Activated CD8-positive, alpha-beta memory T cell treated with anti-CD3 and anti-CD28 coated beads for 48 hours (primary cell): ENCODE measurements around the gene PPP2R5C.
"Not testable (repeated sequence)": the region's sequence is repeated elsewhere in the genome, so short reads cannot be mapped to it uniquely, and the experiment has no call there.

ENCODE experiments used
- DNase-seq, 3 experiments: peaks; one replicate each; pipeline ENCODE4 v3.0.0-alpha.2; 2020; ENCODE audit warnings: low read depth in 2 of 3, low spot score in 2 of 3

PPP2R5C gene

GRCh38 chr14:101963656-101964296, 202.3 kb downstream of the PPP2R5C start:
- no peak for DNase-seq

- peak; percentile 69 to 85 (median 70) for DNase-seq
These were observed 203.0 kb downstream of the PPP2R5C start, which contains the start of gene DYNC1H1 for GRCh38 chr14:101964297-101965180. Gene DYNC1H1, plus strand, starts transcription at chr14:101964573. Its CDS starts 119 bp downstream, at chr14:101964692.

- DNase-seq, result peak; percentile 20 to 32 (median 32)
These were observed 203.7 kb downstream of the PPP2R5C start for GRCh38 chr14:101965181-101965544.

- DNase-seq, result no peak
These were observed 204.5 kb downstream of the PPP2R5C start for GRCh38 chr14:101965770-101966722.

- no peak for DNase-seq
These were observed 205.2 kb downstream of the PPP2R5C start for GRCh38 chr14:101966742-101967141.

GRCh38 chr14:101968186-101968585, 206.7 kb downstream of the PPP2R5C start:
- no peak for DNase-seq

- no peak for DNase-seq
These were observed 208.0 kb downstream of the PPP2R5C start for GRCh38 chr14:101969481-101969880.

GRCh38 chr14:101970830-101971400, 209.4 kb downstream of the PPP2R5C start:
- DNase-seq, result no peak

- not testable (repeated sequence) for DNase-seq
These were observed 209.9 kb downstream of the PPP2R5C start for GRCh38 chr14:101971458-101971857.

- DNase-seq, result no peak
These were observed 210.8 kb downstream of the PPP2R5C start for GRCh38 chr14:101972126-101972866.

GRCh38 chr14:101973356-101973755, 211.8 kb downstream of the PPP2R5C start:
- no peak for DNase-seq

GRCh38 chr14:101975231-101975630, 213.7 kb downstream of the PPP2R5C start:
- DNase-seq, result no peak
